HG02870 (cell line): ENCODE data around the gene SCARF1.

Source experiments
- ATAC-seq: cut with Tn5 transposase; IDR thresholded peaks from one replicate; pipeline ENCODE4 v1.9.1; 2021; ENCODE audit warnings: mild to moderate bottlenecking, moderate library complexity; ENCODE audit not compliant: unreplicated experiment

SCARF1 gene

DNA sequence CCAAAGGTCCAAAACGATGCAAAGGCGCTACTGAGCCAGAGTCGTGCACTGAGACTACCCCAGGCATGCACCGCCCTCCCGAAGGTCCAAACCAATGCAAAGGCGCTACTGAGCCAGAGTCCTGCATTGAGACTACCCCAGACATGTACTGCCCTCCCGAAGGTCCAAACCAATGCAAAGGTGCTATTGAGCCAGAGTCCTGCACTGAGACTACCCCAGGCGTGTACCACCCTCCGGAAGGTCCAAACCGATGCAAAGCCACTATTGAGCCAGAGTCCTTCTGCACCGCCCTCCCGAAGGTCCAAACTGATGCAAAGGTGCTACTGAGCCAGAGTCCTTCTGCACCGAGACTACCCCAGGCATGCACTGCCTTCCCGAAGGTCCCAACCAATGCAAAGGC is 44.0 kb downstream of the SCARF1 start:
- no peak for ATAC-seq

DNA sequence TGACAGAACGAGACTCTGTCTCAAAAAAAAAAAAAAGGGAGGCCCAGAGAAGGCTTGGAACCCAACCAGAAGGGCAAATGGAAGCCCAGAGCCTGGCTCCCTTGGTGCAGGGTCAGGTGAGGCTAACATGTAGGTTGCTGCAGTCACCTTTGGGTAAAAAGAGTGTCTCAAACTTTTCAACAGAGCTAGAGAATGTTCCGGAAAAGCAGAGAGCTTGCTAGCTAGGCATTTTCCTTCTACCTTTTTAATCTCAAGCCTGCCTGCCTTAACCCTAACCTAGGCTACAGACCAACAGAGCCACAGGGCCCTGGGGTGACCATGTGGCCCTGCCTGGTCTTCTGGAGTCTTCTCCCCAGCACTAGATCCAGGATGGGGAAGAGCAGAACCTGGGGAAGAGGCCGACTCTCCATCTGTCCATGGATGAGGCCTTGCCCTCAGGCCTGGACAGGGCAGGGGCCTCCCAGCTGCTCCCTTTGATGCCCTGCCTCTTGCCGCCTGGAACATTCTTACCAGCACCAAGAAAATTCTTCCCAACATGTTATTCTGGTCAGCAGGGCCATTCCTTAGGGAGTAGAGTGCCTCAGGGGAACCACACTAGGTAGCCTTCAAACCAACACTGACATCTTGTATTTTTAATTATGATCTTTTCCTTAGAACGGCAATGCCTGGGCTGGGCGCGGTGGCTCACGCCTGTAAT is 47.0 kb downstream of the SCARF1 start:
- no peak for ATAC-seq

DNA sequence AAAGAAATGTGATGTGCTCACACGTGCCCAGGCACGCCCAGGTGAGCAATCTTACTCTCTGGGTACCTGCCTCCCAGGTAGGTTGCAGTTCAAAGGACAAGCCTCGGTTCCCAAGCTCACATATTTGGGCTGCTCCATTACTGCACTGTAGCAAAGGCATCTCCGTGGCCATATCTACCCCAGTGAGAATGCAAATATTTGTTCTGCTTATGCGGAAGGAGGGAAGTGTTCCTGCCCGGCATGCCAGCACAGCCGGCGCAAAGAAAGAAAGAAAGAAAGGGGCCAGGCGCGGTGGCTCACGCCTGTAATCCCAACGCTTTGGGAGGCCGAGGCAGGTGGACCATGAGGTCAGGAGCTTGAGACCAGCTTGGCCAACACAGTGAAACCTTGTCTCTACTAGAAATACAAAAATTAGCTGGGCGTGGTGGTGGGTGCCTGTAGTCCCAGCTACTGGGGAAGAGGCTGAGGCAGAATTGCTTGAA is 47.6 kb downstream of the SCARF1 start:
- no peak for ATAC-seq

DNA sequence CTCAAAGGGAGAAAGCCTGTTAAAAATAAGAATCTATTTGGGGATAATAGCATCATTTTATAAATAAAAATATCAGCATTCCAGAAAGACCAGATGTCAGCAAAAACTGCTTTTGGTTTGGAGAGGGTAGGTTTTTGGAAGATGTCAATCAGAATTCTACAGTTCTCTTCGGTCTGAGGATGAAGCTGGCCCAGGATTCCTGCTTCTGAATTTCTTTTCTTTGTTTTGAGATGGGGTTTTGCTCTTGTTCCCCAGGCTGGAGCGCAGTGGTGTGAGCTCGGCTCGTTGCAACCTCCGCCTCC is 52.0 kb downstream of the SCARF1 start:
- ATAC-seq = no peak

DNA sequence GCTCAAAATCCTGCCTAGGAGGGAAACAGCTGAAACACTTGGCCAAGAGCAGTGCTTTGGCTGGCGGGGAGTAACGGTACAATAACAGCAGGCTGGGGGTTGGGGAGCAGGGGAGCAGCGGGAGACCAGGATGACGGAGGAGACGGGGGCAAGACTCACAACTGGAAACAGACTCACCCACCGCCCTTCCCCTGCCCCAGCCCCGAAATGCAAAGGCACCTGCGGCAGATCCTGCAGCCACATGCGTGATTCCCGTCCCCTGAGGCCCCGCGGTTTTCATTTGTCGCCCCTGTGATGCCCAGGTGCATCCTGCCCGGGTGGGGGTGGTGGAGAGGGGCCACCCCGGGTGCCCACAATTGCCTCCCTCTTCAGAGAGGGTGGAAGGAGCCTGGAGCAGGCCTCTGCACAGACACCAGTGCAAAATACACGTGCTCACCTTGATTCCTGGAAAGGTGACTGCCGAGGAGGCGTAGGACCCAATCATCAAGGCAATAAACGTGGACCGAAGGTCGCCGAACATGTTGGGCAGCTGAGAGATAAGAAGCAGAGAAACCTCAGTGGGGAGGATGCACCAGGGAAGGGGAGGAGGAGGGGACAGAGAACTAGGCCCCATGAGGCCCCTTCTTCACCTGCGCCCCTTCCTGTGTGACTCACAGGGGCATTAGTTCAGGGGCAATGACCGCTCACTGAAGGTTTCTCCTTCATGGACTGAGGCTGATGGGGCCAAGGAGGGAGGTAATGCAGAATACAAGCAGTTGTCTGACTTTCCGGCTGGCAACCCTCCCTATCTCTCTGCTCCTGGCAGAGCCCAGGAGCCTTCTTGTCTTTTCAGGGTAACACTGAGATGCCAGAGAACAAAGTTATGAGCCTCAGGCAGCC is 52.5 kb downstream of the SCARF1 start:
- ATAC-seq = no peak

DNA sequence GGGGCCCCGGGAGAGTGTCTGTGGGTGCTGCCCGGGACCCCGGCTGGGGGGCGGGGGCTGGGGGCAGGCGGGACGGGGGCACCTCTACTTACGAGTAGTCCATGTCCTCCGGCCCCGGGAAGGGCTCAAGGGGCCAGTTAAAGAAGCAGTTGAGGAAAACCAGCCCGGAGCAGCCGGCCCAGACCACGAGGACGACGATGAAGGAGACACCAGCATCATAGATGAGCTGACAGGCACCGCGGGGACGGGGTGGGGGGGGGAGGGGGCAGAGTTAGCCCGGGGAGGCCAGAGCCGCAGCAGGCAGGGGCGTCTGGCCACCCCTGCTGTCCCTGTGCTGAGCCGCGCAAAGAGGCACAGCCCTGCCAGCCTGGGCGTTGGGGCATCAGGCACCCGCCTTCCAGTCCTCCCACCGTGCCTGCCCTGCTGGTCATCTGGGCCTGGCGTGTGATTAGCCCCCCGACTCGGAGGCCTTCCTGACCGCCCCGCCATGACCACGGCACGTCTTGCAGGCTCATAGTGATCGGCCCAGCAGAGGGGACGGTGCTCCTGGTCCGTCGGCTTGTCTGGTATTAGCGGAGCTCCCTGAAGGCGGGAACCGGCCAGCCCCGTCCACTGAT is 54.0 kb downstream of the SCARF1 start:
- ATAC-seq = no peak

DNA sequence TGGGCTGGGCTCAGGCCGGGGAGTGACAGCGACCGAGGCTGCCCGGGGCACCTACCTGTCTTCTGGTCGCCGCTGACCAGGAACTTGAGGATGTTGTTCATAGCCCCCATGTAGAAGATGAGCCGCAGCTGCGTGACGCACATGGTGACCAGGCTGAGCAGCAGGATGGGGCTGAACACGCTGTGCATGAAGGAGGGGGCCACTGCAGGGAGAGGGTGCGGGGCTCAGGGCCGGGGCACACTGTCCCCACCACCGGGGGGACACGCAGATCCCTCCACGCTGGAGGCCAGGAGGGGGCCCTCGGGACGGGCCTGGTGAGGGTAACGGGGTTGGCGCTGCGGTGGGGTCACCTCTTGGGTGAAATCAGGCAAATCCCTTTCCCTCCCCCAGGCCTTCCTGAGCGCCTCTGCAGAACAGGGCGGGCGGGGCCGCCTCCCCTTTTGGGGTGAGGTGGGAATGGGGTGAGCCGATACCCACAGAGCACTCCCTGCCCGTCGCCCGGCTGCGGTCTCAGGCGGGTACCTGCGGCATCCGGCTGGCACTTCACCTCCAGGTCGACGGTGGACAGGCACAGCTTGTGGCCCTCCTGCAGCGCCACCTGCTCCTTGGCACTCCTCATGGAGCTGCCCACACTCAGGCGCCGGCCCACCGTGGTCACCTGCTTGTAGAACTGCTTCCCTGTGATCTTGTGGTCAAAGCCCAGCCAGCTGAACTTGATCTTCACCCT is 54.6 kb downstream of the SCARF1 start:
- ATAC-seq = no peak

DNA sequence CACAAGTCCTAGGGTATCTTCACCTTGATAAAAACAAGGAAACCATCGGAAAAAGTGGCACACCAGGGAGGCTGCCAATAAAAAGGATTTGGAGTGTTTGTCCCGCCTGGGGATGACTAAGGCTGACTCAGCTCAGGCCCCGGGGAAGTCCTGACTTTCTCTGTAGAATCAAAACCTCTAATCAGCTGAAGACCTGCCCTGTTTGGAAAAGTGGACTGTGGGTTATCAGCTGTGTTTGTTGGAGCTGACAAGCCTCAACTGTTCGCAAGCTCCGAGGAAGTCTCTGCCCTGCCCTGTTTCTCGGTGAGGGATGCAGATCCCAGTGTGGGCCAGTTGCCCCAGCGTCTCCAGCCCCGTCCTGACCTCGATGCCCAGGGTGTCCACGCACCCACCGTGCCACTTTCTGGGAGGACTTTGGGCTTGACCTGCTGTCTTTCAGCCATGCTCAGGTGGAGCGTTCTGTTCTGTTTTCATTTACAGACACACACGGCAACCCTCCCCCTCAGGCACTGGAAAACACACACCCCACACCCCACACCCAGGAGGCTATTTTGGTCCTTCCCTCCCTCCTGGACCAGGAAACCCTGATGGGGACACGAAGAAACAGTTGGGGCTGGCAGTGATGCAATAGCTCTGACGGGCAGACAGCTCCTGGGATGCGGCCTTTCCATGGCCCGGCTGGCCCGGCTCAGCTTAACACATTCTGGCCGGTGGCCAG is 55.3 kb downstream of the SCARF1 start:
- no peak for ATAC-seq

DNA sequence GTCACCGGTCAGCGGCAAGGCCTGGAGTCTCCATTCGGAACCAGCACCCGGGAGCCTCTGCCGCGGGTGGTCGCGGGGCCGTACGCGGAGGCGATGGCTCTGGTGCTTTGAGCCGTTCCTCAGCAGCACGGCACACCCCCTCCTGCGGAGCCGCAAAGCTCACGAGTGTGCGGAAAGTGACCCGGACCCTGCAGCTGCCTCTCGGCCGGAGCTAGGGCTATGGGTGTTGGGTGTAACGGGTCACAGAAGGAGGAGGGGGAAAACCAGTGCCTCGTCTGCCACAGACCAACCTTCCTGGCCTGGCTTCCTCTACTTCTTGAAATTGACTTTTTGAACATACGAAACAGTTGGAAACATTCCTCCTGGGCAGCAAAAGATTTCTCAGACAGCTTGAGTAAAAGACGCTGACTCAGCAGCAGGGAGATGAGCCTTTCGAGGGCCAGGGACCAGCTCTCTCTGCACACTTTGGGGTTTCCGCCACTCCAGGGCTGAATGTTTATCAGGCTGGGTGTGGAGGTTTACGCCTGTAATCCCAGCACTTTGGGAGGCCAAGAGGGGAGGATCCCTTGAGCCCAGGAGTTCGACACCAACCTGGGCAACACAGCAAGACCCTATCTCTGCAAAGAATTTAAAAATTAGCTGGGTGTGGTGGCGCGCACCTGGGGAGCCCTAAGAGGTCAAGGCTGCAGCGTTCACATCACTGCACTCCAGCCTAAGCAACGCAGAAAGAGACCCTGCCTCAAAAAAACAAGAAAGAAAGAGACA is 56.5 kb downstream of the SCARF1 start:
- ATAC-seq = no peak

DNA sequence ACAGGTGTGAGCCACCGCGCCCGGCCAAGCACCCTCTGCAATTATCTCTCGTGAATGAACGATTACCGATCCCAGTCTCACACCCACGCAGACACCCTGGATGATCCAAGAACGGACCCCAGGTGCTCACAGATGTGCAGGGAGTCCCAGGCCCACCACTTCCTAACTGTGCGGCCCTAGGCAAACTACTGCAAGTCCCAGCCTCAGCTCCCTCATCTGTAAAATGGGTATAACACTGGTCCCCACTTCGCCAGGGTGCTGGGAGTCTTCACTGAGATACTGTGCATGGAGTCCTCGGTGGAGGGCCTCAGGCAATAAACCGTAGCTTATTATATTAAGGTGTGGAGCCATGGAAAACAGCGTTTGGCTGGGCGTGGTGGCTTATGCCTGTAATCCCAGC is 61.4 kb downstream of the SCARF1 start:
- ATAC-seq = no peak
